Fibroblast of lung (primary cell): Measurements from ENCODE around the gene TRAF7.

Source experiments
- CTCF ChIP-seq, 2 donors: IDR thresholded peaks in 1 of 2; conservative IDR thresholded peaks in 1 of 2; 1 replicate in 1 of 2; 2 replicates in 1 of 2; pipeline ENCODE4 v1.5.1; 2011 to 2012; ENCODE audit warnings: low read length in 2 of 2, control low read depth in 1 of 2, inconsistent platforms in 1 of 2, low read depth in 1 of 2, mild to moderate bottlenecking in 1 of 2
- EZH2 ChIP-seq: IDR thresholded peaks from 2 replicates; pipeline ENCODE4 v1.5.1; 2012; ENCODE audit warnings: low read length, control low read depth, mild to moderate bottlenecking; ENCODE audit errors: missing control alignments

- TF ChIP-seq CTCF (conservative IDR thresholded peaks at IDR 0.05 in 1 of 2, IDR thresholded peaks at IDR 0.05 in 1 of 2; ENCODE audit: low read depth in 1 of 2, low read length in 2 of 2): no peak
- no peak for TF ChIP-seq EZH2
These were observed 49.0 kb downstream of the TRAF7 start for GRCh38 chr16:2204416-2205103.
